ENCODE measurements around the gene PHAF1. TPM values are rescaled to one million over a fixed set of nuclear protein-coding genes. Genes with fewer than 3 reads are reported as not detected.

Gene PHAF1
- total and polyA plus RNA-seq, 2 donors (not counting 1 experiment from before 2014, with no cell fraction given), result 18.8 to 20.7 TPM

DNA sequence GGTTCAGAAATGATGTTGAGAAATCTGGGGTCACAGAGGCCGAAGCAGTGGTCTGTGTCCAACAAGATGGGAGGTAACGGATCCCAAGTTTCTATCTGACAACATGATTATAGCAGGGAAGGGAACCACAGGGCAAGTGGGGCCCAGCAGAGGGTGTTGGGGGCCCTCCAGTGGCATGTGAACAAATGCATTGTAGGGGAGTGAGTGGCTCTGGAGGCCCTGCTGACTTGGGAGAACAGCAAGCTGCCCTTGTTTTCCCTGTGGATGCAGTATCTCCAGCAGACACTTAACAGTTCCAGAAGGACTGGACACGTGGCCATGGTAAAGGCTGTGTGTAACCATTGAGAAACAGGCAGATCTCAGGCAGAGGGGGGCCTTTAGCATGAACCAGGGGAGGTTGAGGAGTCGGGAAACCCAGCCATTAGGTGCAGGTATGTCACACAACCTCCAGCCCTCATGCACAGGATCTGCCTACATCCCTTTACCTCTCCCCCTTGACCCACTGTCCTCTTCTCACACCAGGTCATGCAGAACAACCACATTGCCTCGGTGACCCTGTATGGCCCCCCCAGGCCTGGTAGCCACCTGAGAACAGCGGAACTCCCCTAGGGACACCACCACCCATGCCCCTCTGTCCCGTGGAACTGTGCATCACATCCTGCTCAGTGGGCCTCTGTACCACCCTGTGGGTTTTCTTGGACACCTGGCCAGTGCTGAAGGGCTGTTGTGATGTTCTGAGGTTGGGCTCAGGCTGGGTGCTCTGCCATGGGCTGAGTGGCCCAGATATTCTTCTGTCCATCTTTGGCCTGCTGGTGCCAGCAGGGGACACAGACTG, 37.0 kb downstream of the PHAF1 start:
- POLR2A ChIA-PET, result no interaction called here

More for the DNA sequence above, 37.0 kb downstream of the PHAF1 start:
- ATAC-seq (ENCODE audit: low read depth) (no peak), DNase-seq (no peak)
- no peak overlapping the region for H3K9ac ChIP-seq (ENCODE audit: low read length)
- TF ChIP-seq, protein P1, sequence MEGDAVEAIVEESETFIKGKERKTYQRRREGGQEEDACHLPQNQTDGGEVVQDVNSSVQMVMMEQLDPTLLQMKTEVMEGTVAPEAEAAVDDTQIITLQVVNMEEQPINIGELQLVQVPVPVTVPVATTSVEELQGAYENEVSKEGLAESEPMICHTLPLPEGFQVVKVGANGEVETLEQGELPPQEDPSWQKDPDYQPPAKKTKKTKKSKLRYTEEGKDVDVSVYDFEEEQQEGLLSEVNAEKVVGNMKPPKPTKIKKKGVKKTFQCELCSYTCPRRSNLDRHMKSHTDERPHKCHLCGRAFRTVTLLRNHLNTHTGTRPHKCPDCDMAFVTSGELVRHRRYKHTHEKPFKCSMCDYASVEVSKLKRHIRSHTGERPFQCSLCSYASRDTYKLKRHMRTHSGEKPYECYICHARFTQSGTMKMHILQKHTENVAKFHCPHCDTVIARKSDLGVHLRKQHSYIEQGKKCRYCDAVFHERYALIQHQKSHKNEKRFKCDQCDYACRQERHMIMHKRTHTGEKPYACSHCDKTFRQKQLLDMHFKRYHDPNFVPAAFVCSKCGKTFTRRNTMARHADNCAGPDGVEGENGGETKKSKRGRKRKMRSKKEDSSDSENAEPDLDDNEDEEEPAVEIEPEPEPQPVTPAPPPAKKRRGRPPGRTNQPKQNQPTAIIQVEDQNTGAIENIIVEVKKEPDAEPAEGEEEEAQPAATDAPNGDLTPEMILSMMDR (IDR thresholded peaks at IDR 0.05), result no peak
- TF ChIP-seq EZH2 (IDR thresholded peaks at IDR 0.05; ENCODE audit: borderline replicate concordance, insufficient read depth, low read depth, low read length, poor library complexity, severe bottlenecking), result no peak
- H3K9me3 ChIP-seq (ENCODE audit: control extremely low read depth in 1 of 3, control insufficient read depth in 2 of 3, insufficient read depth in 1 of 3, low read length in 2 of 3), result peaks cover 0 to 19% (median 0%) of the 10 kb centered on the region in 3 donors
- no peaks in the 10 kb centered on the region for H3K79me2 ChIP-seq (ENCODE audit: control insufficient read depth, insufficient read depth, low read length)
- peaks cover 20% of the 10 kb centered on the region for H3K27me3 Mint-ChIP-seq
- no peak overlapping the region for H2AFZ ChIP-seq (ENCODE audit: insufficient read depth, low read depth, low read length, poor library complexity, severe bottlenecking)
- peaks cover 10 to 14% of the 10 kb centered on the region in 2 donors for H3K4me1 ChIP-seq (ENCODE audit: control insufficient read depth in 2 of 2, insufficient read depth in 2 of 2, low read length in 2 of 2)
- no peak overlapping the region for H3K4me3 ChIP-seq (ENCODE audit: control extremely low read depth in 1 of 5, extremely low read depth in 1 of 5, insufficient read depth in 1 of 5, low read depth in 2 of 5, low read length in 4 of 5)
- H4K20me1 ChIP-seq (ENCODE audit: control insufficient read depth, insufficient read depth, low read length, poor library complexity, severe bottlenecking), result no peaks in the 10 kb centered on the region
- 90% methylated on average over 5 of the region's 7 CpGs for WGBS (ENCODE audit: insufficient coverage)
- intact Hi-C loops (cut with micrococcal nuclease), result no loop called here
- peaks cover 0 to 27% (median 10%) of the 10 kb centered on the region in 4 experiments for H3K27me3 ChIP-seq (replicated peaks in 1 of 4; ENCODE audit: control extremely low read depth in 1 of 4, control insufficient read depth in 3 of 4, insufficient read depth in 4 of 4, low read length in 3 of 4)
- no peak overlapping the region for H3K4me3 Mint-ChIP-seq
- H3K27ac Mint-ChIP-seq, result no peak overlapping the region
- CTCF ChIA-PET, result interaction anchor here (0.6 kb wide), 1 partner anchor 27 kb away, joined by 3 read pairs; no protein-coding TSS in a partner anchor
- H3K4me2 ChIP-seq (replicated peaks; ENCODE audit: low read depth, low read length, poor library complexity, severe bottlenecking), result no peak overlapping the region
- peaks cover 0 to 58% of the 10 kb centered on the region in 2 experiments for H3K36me3 ChIP-seq (replicated peaks in 1 of 2; ENCODE audit: control extremely low read depth in 1 of 2, control insufficient read depth in 1 of 2, extremely low read depth in 1 of 2, insufficient read depth in 2 of 2, low read length in 1 of 2)
- peaks cover 12% of the 10 kb centered on the region for H3K4me1 Mint-ChIP-seq
- H3K27ac ChIP-seq (ENCODE audit: low read length in 2 of 2), result no peak overlapping the region
- H3K9me3 Mint-ChIP-seq (ENCODE audit: insufficient read depth), result no peaks in the 10 kb centered on the region
